ENCODE data around the gene EGFL7.

DNA sequence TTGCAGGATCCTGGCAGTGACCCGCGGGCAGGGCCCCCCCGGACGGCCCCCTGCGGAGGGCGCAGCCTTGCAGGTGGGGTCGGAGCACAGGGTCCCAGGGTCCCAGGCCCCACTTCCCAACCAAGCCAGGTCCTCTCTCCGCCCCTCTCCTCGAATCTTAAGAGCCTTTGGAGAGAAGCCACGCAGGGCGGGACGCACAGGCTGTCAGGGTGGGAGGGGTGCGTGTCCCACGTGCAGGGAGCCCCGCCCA, 18.4 kb upstream of the EGFL7 start:
- TF ChIP-seq, protein P1, sequence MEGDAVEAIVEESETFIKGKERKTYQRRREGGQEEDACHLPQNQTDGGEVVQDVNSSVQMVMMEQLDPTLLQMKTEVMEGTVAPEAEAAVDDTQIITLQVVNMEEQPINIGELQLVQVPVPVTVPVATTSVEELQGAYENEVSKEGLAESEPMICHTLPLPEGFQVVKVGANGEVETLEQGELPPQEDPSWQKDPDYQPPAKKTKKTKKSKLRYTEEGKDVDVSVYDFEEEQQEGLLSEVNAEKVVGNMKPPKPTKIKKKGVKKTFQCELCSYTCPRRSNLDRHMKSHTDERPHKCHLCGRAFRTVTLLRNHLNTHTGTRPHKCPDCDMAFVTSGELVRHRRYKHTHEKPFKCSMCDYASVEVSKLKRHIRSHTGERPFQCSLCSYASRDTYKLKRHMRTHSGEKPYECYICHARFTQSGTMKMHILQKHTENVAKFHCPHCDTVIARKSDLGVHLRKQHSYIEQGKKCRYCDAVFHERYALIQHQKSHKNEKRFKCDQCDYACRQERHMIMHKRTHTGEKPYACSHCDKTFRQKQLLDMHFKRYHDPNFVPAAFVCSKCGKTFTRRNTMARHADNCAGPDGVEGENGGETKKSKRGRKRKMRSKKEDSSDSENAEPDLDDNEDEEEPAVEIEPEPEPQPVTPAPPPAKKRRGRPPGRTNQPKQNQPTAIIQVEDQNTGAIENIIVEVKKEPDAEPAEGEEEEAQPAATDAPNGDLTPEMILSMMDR (IDR thresholded peaks at IDR 0.05), result no peak
- no peak for TF ChIP-seq POLR2A (IDR thresholded peaks at IDR 0.05)
- no peak for TF ChIP-seq POLR2AphosphoS5 (IDR thresholded peaks at IDR 0.05)
- no peak for TF ChIP-seq EP300 (IDR thresholded peaks at IDR 0.05)

Data from gastroesophageal sphincter (tissue), 3 donors.